Endodermal cell (in vitro differentiated cells): ENCODE data around the gene EPS8L3. TPM values are rescaled to one million over a fixed set of nuclear protein-coding genes. Genes with fewer than 3 reads are reported as not detected.
A peak's percentile ranks its signal among the peaks of the same experiment; 100 is the strongest.
"Not testable (repeated sequence)": the region's sequence is repeated elsewhere in the genome, so short reads cannot be mapped to it uniquely, and the experiment has no call there.

ENCODE experiments used
- DNase-seq: peaks from one replicate; pipeline ENCODE4 v3.0.0-alpha.2; 2017
- H3K27ac ChIP-seq: 2 replicates; pipeline ENCODE4 v1.5.1; 2013; ENCODE audit warnings: mild to moderate bottlenecking, low read depth, low read length, moderate library complexity
- H3K27me3 ChIP-seq: 2 replicates; pipeline ENCODE4 v1.6.1; 2013; ENCODE audit warnings: mild to moderate bottlenecking, low read length, moderate library complexity; ENCODE audit not compliant: insufficient read depth, control insufficient read depth, poor library complexity, severe bottlenecking
- H3K36me3 ChIP-seq: 2 replicates; pipeline ENCODE4 v1.7.0; 2013; ENCODE audit warnings: mild to moderate bottlenecking, low read length, moderate library complexity; ENCODE audit not compliant: control insufficient read depth, insufficient read depth
- H3K4me1 ChIP-seq: one replicate; pipeline ENCODE4 v1.7.0; 2013; ENCODE audit warnings: low read length; ENCODE audit not compliant: control insufficient read depth, insufficient read depth
- H3K4me3 ChIP-seq: 2 replicates; pipeline ENCODE4 v1.5.1; 2013; ENCODE audit warnings: mild to moderate bottlenecking, low read length, moderate library complexity
- H3K9ac ChIP-seq: 2 replicates; pipeline ENCODE4 v1.6.1; 2013; ENCODE audit warnings: mild to moderate bottlenecking, low read length, moderate library complexity; ENCODE audit not compliant: poor library complexity, severe bottlenecking; ENCODE audit errors: extremely low read depth
- H3K9me3 ChIP-seq: 2 replicates; pipeline ENCODE4 v1.6.1; 2013; ENCODE audit warnings: mild to moderate bottlenecking, low read length, moderate library complexity; ENCODE audit not compliant: control insufficient read depth
- H3K27ac Mint-ChIP-seq: 2 replicates; pipeline ENCODE4 v1.8.0; 2020; ENCODE audit warnings: mixed read lengths
- H3K27me3 Mint-ChIP-seq: 2 replicates; pipeline ENCODE4 v1.8.0; 2021; ENCODE audit warnings: mild to moderate bottlenecking, mixed read lengths; ENCODE audit not compliant: insufficient read depth
- H3K36me3 Mint-ChIP-seq: 2 replicates; pipeline ENCODE4 v1.8.0; 2020; ENCODE audit warnings: low read depth, mixed read lengths
- H3K4me1 Mint-ChIP-seq: 2 replicates; pipeline ENCODE4 v1.8.0; 2020; ENCODE audit warnings: mixed read lengths
- H3K4me3 Mint-ChIP-seq: 2 replicates; pipeline ENCODE4 v1.8.0; 2020; ENCODE audit warnings: mild to moderate bottlenecking, moderate library complexity, mixed read lengths
- H3K9me3 Mint-ChIP-seq: 2 replicates; pipeline ENCODE4 v1.8.0; 2020; ENCODE audit warnings: mild to moderate bottlenecking, mixed read lengths
- CTCF ChIP-seq: fragments of 200-600 bp; sonication (generic); conservative IDR thresholded peaks from 2 replicates; pipeline ENCODE4 v1.5.0; 2021; ENCODE audit warnings: antibody characterized with exemption, mild to moderate bottlenecking
- WGBS, 2 experiments: methylation state at CpG; one replicate each; pipeline versions ENCODE4 v1.1.5 to v1.1.7; 2013; ENCODE audit warnings: missing lambda C conversion rate in 2 of 2, mixed read lengths in 1 of 2; ENCODE audit not compliant: insufficient coverage in 1 of 2, insufficient read length in 1 of 2; 5-methylcytosine and 5-hydroxymethylcytosine counted together
- total RNA-seq, 2 donors: library from RNA; stranded (reverse); fragmentation: NEBNext Ultra II Directional in 1 of 2; extraction: Animal tissue kit (Norgen Biotek cat#: 25700) in 1 of 2; gene quantifications; 2 replicates in 1 of 2; 3 replicates in 1 of 2; pipeline ENCODE4 v1.2.1, GENCODE V29; 2021

The EPS8L3 gene
- total RNA-seq, 2 donors from 2014 or later: not detected

GRCh38 chr1:109708949-109709348, 54.8 kb downstream of the EPS8L3 start:
- 93 to 97% methylated on average over 4 of the region's 4 CpGs for WGBS, 2 experiments
- peaks cover 46% of the 10 kb centered on the region for H3K9me3 Mint-ChIP-seq

GRCh38 chr1:109705411-109705810, 58.3 kb downstream of the EPS8L3 start:
- Histone ChIP-seq H3K9ac (no peak overlapping the region), H3K27ac (no peak overlapping the region), H3K4me3 (no peak overlapping the region), H3K9me3 (peaks cover 28% of the 10 kb centered on the region), H3K4me1 (no peaks in the 10 kb centered on the region), H3K36me3 (no peaks in the 10 kb centered on the region), H3K27me3 (no peaks in the 10 kb centered on the region)
- no peak for DNase-seq
- no peaks in the 10 kb centered on the region for H3K4me1 Mint-ChIP-seq
- no peak overlapping the region for H3K27ac Mint-ChIP-seq
- no peak overlapping the region for H3K4me3 Mint-ChIP-seq
- no peak for TF ChIP-seq CTCF
- peaks cover 5% of the 10 kb centered on the region for H3K36me3 Mint-ChIP-seq
- H3K27me3 Mint-ChIP-seq: peaks cover 2% of the 10 kb centered on the region
- H3K9me3 Mint-ChIP-seq: peaks cover 57% of the 10 kb centered on the region
- WGBS, 2 experiments: 89% methylated on average over 4 of the region's 4 CpGs

More at GRCh38 chr1:109708949-109709348, 54.8 kb downstream of the EPS8L3 start:
- H3K27ac ChIP-seq, H3K4me1 Mint-ChIP-seq, H3K9ac ChIP-seq, H3K4me3 ChIP-seq, H3K36me3 ChIP-seq, H3K27ac Mint-ChIP-seq, H3K4me3 Mint-ChIP-seq, H3K27me3 Mint-ChIP-seq, H3K36me3 Mint-ChIP-seq, H3K27me3 ChIP-seq, DNase-seq, H3K4me1 ChIP-seq: not testable (repeated sequence)
- peaks cover 18% of the 10 kb centered on the region for H3K9me3 ChIP-seq

- Histone ChIP-seq H3K27ac (no peak overlapping the region), H3K36me3 (no peaks in the 10 kb centered on the region), H3K4me3 (no peak overlapping the region), H3K9me3 (peaks cover 26% of the 10 kb centered on the region), H3K4me1 (no peaks in the 10 kb centered on the region), H3K9ac (no peak overlapping the region), H3K27me3 (no peaks in the 10 kb centered on the region)
- Mint-ChIP-seq H3K9me3 (peaks cover 45% of the 10 kb centered on the region), H3K4me1 (no peaks in the 10 kb centered on the region), H3K27me3 (peaks cover 2% of the 10 kb centered on the region), H3K36me3 (peaks cover 5% of the 10 kb centered on the region), H3K27ac (no peak overlapping the region), H3K4me3 (no peak overlapping the region)
- TF ChIP-seq CTCF: peak; percentile 25
- DNase-seq: no peak
- WGBS, 2 experiments: 72 to 76% methylated on average over 6 to 8 of the region's 8 CpGs
Measured at GRCh38 chr1:109704173-109704572, 59.5 kb downstream of the EPS8L3 start.

- not testable (repeated sequence) for H3K36me3 Mint-ChIP-seq, H3K27ac ChIP-seq, DNase-seq, H3K4me3 ChIP-seq, H3K9ac ChIP-seq, H3K4me3 Mint-ChIP-seq, H3K27me3 ChIP-seq, H3K27ac Mint-ChIP-seq, H3K27me3 Mint-ChIP-seq, H3K4me1 ChIP-seq, H3K36me3 ChIP-seq, H3K4me1 Mint-ChIP-seq
- H3K9me3 ChIP-seq: peaks cover 14% of the 10 kb centered on the region
- 91 to 94% methylated on average over 3 of the region's 3 CpGs for WGBS, 2 experiments
- H3K9me3 Mint-ChIP-seq: peaks cover 34% of the 10 kb centered on the region
Measured at GRCh38 chr1:109702940-109703339, 60.8 kb downstream of the EPS8L3 start.

Other genes starting within 250 kb of the EPS8L3 start
- gene GPR61, start 224.1 kb downstream of the EPS8L3 start, total RNA-seq: under 1 TPM in 1 of 2 donors, not detected in 1; 0.93 TPM
- 10 to 100 TPM; 10.1 to 10.9 TPM for gene GNAI3, start 215.3 kb downstream of the EPS8L3 start, total RNA-seq
- gene GNAT2, start 144.3 kb downstream of the EPS8L3 start, total RNA-seq: not detected
- 10 to 100 TPM; 55.7 to 69.3 TPM for gene AMPD2, start 144.1 kb downstream of the EPS8L3 start, total RNA-seq
- 10 to 100 TPM; 20.1 to 28.5 TPM for gene GSTM4, start 107.8 kb downstream of the EPS8L3 start, total RNA-seq
- 10 to 100 TPM; 18.4 to 30.3 TPM for gene GSTM2, start 95.9 kb downstream of the EPS8L3 start, total RNA-seq
- gene GSTM1, start 76.1 kb downstream of the EPS8L3 start, total RNA-seq: 10 to 100 TPM; 23.0 to 65.6 TPM
- gene GSTM5, start 51.7 kb downstream of the EPS8L3 start, total RNA-seq: under 1 TPM; 0.13 to 0.70 TPM
- 10 to 100 TPM in 1 of 2 donors, 1 to 10 TPM in 1; 5.5 to 10.3 TPM for gene GSTM3, start 22.9 kb downstream of the EPS8L3 start, total RNA-seq
- 1 to 10 TPM; 1.0 to 2.1 TPM for gene CSF1, start 146.9 kb upstream of the EPS8L3 start, total RNA-seq
- gene AHCYL1, start 220.8 kb upstream of the EPS8L3 start, total RNA-seq: 10 to 100 TPM; 78.9 to 96.0 TPM